ENCODE measurements around the gene TMEM132D.

The TMEM132D gene

GRCh38 chr12:129606239-129606638 is 297.6 kb downstream of the TMEM132D start:
- DNase-seq (ENCODE audit: extremely low read depth, low read depth), result no peak
- TF ChIP-seq CTCF (IDR thresholded peaks at IDR 0.05; ENCODE audit: low read depth, low read length), result no peak

GRCh38 chr12:129605666-129606065 is 298.2 kb downstream of the TMEM132D start:
- no peak for DNase-seq (ENCODE audit: extremely low read depth, low read depth)
- TF ChIP-seq CTCF (IDR thresholded peaks at IDR 0.05; ENCODE audit: low read depth, low read length), result no peak

GRCh38 chr12:129604506-129604905 is 299.3 kb downstream of the TMEM132D start:
- DNase-seq (ENCODE audit: extremely low read depth, low read depth), result no peak
- TF ChIP-seq CTCF (IDR thresholded peaks at IDR 0.05; ENCODE audit: low read depth, low read length), result no peak

- no peak for TF ChIP-seq CTCF (IDR thresholded peaks at IDR 0.05; ENCODE audit: low read depth, low read length)
- no peak for DNase-seq (ENCODE audit: extremely low read depth, low read depth)
These were observed 304.4 kb downstream of the TMEM132D start for GRCh38 chr12:129599406-129599805.

- DNase-seq (ENCODE audit: extremely low read depth, low read depth), result no peak
- TF ChIP-seq CTCF (IDR thresholded peaks at IDR 0.05; ENCODE audit: low read depth, low read length), result no peak
These were observed 309.7 kb downstream of the TMEM132D start for GRCh38 chr12:129594098-129594497.

GRCh38 chr12:129592449-129592848 is 311.4 kb downstream of the TMEM132D start:
- TF ChIP-seq CTCF (IDR thresholded peaks at IDR 0.05; ENCODE audit: low read depth, low read length), result no peak
- no peak for DNase-seq (ENCODE audit: extremely low read depth, low read depth)

GRCh38 chr12:129589503-129589902 is 314.3 kb downstream of the TMEM132D start:
- no peak for DNase-seq (ENCODE audit: extremely low read depth, low read depth)
- TF ChIP-seq CTCF (IDR thresholded peaks at IDR 0.05; ENCODE audit: low read depth, low read length), result no peak
